A549 (cell line): ENCODE measurements around the gene USP22. TPM values are rescaled to one million over a fixed set of nuclear protein-coding genes. Genes with fewer than 3 reads are reported as not detected.

Experiments used
- ATAC-seq, 2 experiments: fragments of 200-7000 bp in 1 of 2; fragments of >200 bp in 1 of 2; cut with Nextera tagmentation in 1 of 2; cut with Tn5 transposase in 1 of 2; 3 replicates each; pipeline versions ENCODE4 v1.8.0 to v1.9.1; 2018 to 2020; ENCODE audit warnings: mild to moderate bottlenecking in 1 of 2, moderate library complexity in 1 of 2
- CTCF ChIA-PET: fragments of 300-600 bp; sonication (Branson Sonifier 250); formaldehyde crosslinking; extraction: SDS; loops from one replicate; lab custom pipeline; 2021; ENCODE audit warnings: antibody characterized with exemption, inconsistent platforms; lab: Yijun Ruan, JAX
- POLR2A ChIA-PET: fragments of 350-600 bp; formaldehyde crosslinking; extraction: SDS; loops from one replicate; lab custom pipeline; 2021; ENCODE audit warnings: antibody characterized with exemption, inconsistent platforms; lab: Yijun Ruan, JAX
- DNase-seq, 2 experiments: peaks; one replicate each; pipeline versions ENCODE4 v3.0.0 to v3.0.0-alpha.2; 2011 to 2016; ENCODE audit warnings: low read depth in 1 of 2, low spot score in 1 of 2
- FAIRE-seq: peaks from 2 replicates; lab custom pipeline; 2011; peaks lifted over from hg19 to GRCh38; lab: Jason Lieb, UNC
- H3K27ac ChIP-seq, 2 experiments: fragments of >200 bp; sonication (Bioruptor Twin); formaldehyde crosslinking; 3 replicates each; pipeline ENCODE4 v1.5.1; 2016 to 2017
- H3K4me1 ChIP-seq: fragments of >200 bp; sonication (Bioruptor Twin); formaldehyde crosslinking; 3 replicates; pipeline ENCODE4 v1.6.1; 2016
- H3K4me2 ChIP-seq: fragments of >200 bp; sonication (Bioruptor Twin); formaldehyde crosslinking; 3 replicates; pipeline ENCODE4 v1.6.1; 2016
- H3K4me3 ChIP-seq: fragments of >200 bp; sonication (Bioruptor Twin); formaldehyde crosslinking; 3 replicates; pipeline ENCODE4 v1.5.1; 2016
- H3K9me3 ChIP-seq: fragments of >200 bp; sonication (Bioruptor Twin); formaldehyde crosslinking; 3 replicates; pipeline ENCODE4 v1.6.1; 2016
- CHD4 ChIP-seq: fragments of 200-600 bp; sonication (generic); IDR thresholded peaks from 2 replicates; pipeline ENCODE4 v1.6.1; 2016; ENCODE audit warnings: antibody characterized with exemption, mild to moderate bottlenecking, borderline replicate concordance
- HEYL ChIP-seq: fragments of 250-450 bp; sonication (Bioruptor Pico); IDR thresholded peaks from 2 replicates; pipeline ENCODE4 v1.8.0; 2021; ENCODE audit warnings: mild to moderate bottlenecking, moderate library complexity
- KDM1A ChIP-seq: fragments of 200-600 bp; sonication (generic); IDR thresholded peaks from 2 replicates; pipeline ENCODE4 v1.6.1; 2016; ENCODE audit warnings: low read depth, mild to moderate bottlenecking
- NPAS2 ChIP-seq: fragments of 250-450 bp; sonication (Bioruptor Pico); IDR thresholded peaks from 2 replicates; pipeline ENCODE4 v1.8.0; 2022; ENCODE audit warnings: mild to moderate bottlenecking, moderate library complexity, borderline replicate concordance
- NR3C1 ChIP-seq: fragments of >200 bp; sonication (Bioruptor Twin); formaldehyde crosslinking; IDR thresholded peaks from 3 replicates; pipeline ENCODE4 v1.6.1; 2017
- POLR2A ChIP-seq: IDR thresholded peaks from 2 replicates; pipeline ENCODE4 v1.6.1; 2012; ENCODE audit warnings: mild to moderate bottlenecking, low read length
- REST ChIP-seq: fragments of 200-600 bp; sonication (generic); IDR thresholded peaks from 2 replicates; pipeline ENCODE4 v1.6.1; 2016; ENCODE audit warnings: antibody characterized with exemption, mild to moderate bottlenecking, moderate library complexity
- TFCP2L1 ChIP-seq: fragments of 250-450 bp; sonication (Bioruptor Pico); IDR thresholded peaks from 2 replicates; pipeline ENCODE4 v1.5.0; 2021; ENCODE audit warnings: mild to moderate bottlenecking
- USF2 ChIP-seq: fragments of 450-650 bp; IDR thresholded peaks from 2 replicates; pipeline ENCODE4 v1.6.1; 2014; ENCODE audit warnings: antibody characterized with exemption
- WGBS: methylation state at CpG from one replicate; pipeline ENCODE4 v1.1.6; 2017; ENCODE audit errors: missing lambda C conversion rate; 5-methylcytosine and 5-hydroxymethylcytosine counted together
- polyA plus RNA-seq, 4 experiments: library from polyadenylated mRNA; depleted of rRNA in 3 of 4; stranded (reverse); fragments of >200 nt; fragmentation: RNase III in 1 of 4; extraction: RNeasy Plus Mini Kit Qiagen cat#74134 plus additional on column Dnase treatment in 1 of 4; gene quantifications; 2 replicates in 3 of 4; 3 replicates in 1 of 4; pipeline ENCODE4 v1.2.3, GENCODE V29; 2011 to 2017
- TF ChIP-seq, protein P1 (sequence below): IDR thresholded peaks from 2 replicates; pipeline ENCODE4 v1.6.1; 2012; ENCODE audit warnings: low read depth, borderline replicate concordance
- TF ChIP-seq, protein P2 (sequence below): fragments of >200 bp; sonication (Bioruptor Twin); formaldehyde crosslinking; IDR thresholded peaks from 2 replicates; pipeline ENCODE4 v1.6.1; 2016
- TF ChIP-seq, protein P3 (sequence below): fragments of 250-450 bp; sonication (Bioruptor Pico); IDR thresholded peaks from 2 replicates; pipeline ENCODE4 v1.5.0; 2020; ENCODE audit warnings: low read depth, mild to moderate bottlenecking, moderate library complexity

The USP22 gene
- polyA plus RNA-seq, 2 of the 4 experiments (the other 2 are of a cell fraction): 130 to 293 TPM

DNA sequence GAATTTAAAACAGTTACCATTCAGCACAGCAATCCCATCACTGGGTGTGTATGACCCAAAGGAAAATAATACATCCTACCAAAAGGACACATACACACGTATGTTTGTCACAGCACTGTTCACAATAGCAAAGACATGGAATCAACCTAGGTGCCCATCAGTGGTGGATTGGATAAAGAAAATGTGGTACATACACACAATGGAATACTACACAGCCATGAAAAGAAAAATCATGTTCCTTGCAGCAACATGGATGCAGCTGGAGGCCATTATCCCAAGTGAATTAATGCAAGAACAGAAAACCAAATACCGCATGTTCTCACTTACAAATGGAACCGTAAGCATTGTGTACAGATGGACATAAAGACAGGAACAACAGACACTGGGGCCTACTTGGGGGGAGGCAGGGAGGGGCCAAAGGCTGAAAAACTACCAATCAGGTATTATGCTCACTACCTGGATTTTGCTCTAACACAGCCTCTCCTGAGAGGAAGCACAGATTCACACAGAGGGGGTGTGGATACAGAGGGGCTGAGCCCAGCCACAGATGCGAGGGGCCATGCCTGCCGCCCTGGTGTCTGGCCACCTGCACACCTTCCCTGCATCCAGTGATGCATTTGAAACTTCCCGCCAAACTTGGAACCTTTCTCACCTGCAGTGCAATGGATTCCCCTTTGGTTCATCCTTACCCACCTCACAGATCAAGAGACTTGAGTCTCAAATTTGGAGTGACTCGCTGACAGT lies 55.9 kb downstream of the USP22 start (continued):
- TF ChIP-seq REST: no peak
- TF ChIP-seq, protein P1, sequence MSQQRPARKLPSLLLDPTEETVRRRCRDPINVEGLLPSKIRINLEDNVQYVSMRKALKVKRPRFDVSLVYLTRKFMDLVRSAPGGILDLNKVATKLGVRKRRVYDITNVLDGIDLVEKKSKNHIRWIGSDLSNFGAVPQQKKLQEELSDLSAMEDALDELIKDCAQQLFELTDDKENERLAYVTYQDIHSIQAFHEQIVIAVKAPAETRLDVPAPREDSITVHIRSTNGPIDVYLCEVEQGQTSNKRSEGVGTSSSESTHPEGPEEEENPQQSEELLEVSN: no peak
- TF ChIP-seq CHD4: no peak
- TF ChIP-seq, all 56 proteins: peak for 0

DNA sequence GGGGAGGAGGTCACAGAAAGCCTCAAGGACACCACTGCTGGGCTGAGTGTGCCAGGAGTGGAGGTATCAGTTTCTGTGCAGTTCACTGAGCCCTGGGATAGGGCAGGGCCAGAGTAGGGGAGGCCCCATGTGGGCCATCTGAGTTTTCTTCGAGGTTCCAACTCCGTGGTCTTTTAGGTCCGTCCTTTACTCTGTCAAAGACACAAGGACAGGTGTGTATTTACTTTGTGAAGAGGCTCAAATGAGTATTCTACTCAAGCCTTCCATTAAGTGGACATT lies 59.5 kb downstream of the USP22 start:
- 13% methylated on average over 3 of the region's 3 CpGs for WGBS
- H3K9me3 ChIP-seq: no peaks in the 10 kb centered on the region
- CTCF ChIA-PET: no interaction called here

More for the DNA sequence above, 59.5 kb downstream of the USP22 start:
- Histone ChIP-seq H3K4me2 (no peak overlapping the region), H3K27ac (no peak overlapping the region), H3K4me3 (no peak overlapping the region), H3K4me1 (no peaks in the 10 kb centered on the region)
- DNase-seq (no peak), ATAC-seq (peak; percentile 25 to 67; a peak in 3 of 6 replicates), FAIRE-seq (no peak)
- POLR2A ChIA-PET: no interaction called here
- TF ChIP-seq KDM1A (no peak), USF2 (no peak), POLR2A (no peak), TFCP2L1 (CRISPR knock-in tag) (no peak), HEYL (CRISPR knock-in tag) (no peak), CHD4 (no peak), REST (no peak), NPAS2 (no peak), NR3C1 (no peak)
- TF ChIP-seq, protein P2, sequence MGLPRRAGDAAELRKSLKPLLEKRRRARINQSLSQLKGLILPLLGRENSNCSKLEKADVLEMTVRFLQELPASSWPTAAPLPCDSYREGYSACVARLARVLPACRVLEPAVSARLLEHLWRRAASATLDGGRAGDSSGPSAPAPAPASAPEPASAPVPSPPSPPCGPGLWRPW: no peak
- TF ChIP-seq, protein P3, sequence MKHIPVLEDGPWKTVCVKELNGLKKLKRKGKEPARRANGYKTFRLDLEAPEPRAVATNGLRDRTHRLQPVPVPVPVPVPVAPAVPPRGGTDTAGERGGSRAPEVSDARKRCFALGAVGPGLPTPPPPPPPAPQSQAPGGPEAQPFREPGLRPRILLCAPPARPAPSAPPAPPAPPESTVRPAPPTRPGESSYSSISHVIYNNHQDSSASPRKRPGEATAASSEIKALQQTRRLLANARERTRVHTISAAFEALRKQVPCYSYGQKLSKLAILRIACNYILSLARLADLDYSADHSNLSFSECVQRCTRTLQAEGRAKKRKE (CRISPR knock-in tag): no peak
